COLO668 (cell line): Measurements from ENCODE around the gene RBMS3.

ENCODE experiments used
- DNase-seq: peaks from one replicate; lab custom pipeline; 2025; ENCODE audit not compliant: unreplicated experiment; lab: John Stamatoyannopoulos, UW

Gene RBMS3

DNA sequence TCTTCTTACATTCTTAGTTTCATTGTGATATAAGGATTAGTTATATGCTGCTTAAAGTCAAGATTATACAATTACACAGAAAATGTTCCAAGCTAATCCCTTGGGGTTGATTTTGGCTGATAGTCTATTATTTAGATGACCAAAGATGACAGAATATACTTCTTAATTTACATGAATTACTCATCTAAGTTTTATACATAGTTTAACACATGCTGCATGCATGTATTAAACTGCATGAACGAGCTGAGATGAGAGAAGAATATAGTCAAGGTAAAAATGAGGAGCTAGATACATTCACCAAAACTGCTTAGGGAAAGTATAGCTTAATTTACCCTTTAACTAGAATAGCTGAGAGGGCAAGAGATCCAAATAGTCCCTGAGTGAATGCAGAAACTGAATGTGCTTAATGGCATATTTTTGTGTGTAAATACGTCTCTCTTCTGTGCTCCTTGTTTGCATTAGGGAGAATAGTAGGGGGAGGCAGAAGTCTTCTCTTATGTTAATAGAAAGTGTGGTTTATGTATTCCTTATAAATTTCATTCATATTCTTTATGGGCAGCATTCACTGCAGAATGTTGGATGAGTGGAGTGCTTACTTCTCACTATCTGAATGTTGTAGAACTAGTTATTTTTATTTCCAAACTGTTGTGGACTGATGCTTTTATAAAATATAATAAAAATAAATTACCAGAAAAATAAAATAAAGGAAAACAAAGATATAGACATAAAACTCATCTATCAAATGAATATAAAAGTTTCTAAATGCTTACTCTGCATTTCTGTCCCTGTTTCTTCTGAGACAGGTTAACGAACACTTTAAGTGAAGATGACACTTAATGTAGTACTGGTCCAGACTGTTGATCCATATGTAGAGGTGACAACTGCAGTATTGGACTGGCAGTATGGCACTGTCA lies 327.8 kb downstream of the RBMS3 start:
- DNase-seq, result no peak

- peak; percentile 13 for DNase-seq
Measured at GRCh38 chr3:29609328-29609811, 328.5 kb downstream of the RBMS3 start.

DNA sequence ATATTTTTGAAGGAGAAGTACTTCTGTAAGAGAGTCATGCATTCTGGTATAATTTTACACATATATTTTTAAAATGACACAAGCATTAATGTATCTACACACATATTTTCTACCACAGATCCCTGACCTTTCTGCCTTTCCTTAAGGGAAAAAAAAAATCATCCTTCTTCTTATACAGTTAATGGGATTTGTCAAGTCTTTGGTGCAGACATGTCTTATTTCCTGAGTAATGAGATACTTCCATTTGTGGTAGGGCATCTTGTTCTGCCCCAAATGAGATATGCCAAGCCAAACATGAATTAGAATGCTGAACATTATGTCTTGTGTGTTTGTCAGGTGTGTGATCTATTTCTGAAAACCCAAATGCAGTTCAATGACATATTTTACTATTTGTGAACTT lies 329.9 kb downstream of the RBMS3 start:
- no peak for DNase-seq

DNA sequence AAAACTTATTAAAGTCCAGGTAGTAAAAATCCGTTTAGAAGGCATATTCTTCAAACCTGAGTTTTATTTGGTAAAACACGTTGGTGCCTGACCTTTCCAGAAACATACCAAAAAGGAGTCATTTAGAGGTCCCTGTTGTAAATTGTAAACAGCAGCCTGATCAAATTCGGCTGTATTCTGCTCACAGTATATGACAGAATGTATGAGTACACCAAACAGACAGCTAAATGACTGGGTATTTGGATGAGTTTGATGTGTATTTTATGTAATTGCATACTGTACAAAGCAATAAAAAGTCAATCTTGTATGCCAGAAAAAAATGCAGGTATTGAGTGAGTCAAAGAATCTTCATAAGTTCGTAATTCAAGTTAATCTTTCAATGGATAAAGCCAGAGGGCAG lies 330.4 kb downstream of the RBMS3 start:
- DNase-seq, result no peak

DNA sequence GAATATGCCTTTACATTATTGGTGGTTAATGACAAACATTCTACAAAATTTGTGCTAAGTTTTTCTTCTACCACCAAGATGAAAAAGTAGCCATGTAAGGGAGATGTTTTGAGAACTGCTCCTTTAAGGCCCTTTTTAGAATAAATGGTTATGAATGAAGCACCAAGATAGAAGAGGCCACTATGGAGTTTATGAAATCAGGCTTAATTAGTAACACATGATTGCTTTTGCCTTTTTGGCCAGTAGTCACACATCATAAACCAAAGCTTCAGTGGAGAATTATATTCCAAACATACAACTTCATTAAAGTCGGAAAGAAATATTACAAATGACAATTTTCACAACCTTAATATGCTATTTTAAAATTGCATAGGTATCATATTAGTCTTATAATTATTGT lies 331.7 kb downstream of the RBMS3 start:
- DNase-seq, result no peak

GRCh38 chr3:29614954-29615353 lies 334.1 kb downstream of the RBMS3 start:
- no peak for DNase-seq

DNA sequence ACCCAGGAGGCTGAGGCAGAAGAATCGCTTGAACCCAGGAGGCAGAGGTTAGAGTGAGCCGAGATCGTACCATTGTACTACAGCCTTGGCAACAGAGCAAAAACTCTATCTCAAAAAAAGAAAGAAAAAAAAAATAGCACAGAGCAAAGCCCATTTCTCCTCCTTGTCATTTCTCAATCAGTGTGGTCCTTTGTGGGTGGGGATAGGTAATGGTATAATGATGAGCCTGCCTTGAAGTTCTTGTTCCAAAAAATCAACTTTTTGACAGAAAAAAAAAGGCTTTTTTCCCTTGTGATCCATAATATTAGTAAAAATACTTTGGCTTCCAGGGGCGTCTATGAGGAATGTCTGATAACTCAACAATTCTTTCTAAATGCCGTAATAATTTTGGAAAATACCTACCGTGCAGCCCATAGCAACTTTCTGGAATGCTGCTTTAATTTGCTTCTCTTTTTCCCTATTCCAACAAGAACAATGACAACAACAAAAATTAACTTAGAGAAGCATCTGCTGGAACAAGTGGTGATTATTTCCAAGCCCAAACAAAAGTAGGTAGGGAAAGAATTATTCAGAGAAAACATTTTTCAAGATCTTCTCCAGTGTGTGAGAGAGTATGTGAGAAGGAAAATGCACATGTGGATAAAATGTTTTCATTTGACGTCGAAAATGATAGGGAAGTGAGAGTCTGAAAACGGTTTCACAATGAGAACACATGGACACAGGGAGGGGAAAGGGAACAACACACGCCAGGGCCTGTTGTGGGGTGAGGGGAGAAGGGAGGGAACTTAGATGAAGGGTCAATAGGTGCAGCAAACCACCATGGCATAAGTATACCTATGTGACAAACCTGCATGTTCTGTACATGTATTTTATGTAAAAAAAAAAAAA lies 337.8 kb downstream of the RBMS3 start:
- no peak for DNase-seq

DNA sequence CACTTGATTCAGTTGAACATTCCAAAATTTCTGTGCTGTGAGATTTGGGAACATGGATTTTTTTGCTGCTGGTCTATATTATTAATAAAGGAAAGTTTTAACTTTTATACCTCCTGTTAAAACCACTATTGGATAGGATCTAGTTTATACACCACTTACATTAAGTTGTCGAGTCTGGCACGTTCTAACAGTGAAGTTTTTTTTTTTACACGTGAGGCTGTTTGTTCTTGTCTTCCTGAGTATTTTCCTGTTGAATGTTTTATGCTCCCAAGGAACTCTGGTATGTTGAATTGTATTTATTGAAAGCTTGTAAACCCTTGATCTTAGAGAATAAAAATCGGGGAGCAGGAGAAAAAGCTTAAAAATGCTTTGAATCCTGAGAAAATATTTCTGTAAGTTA lies 338.8 kb downstream of the RBMS3 start:
- no peak for DNase-seq

DNA sequence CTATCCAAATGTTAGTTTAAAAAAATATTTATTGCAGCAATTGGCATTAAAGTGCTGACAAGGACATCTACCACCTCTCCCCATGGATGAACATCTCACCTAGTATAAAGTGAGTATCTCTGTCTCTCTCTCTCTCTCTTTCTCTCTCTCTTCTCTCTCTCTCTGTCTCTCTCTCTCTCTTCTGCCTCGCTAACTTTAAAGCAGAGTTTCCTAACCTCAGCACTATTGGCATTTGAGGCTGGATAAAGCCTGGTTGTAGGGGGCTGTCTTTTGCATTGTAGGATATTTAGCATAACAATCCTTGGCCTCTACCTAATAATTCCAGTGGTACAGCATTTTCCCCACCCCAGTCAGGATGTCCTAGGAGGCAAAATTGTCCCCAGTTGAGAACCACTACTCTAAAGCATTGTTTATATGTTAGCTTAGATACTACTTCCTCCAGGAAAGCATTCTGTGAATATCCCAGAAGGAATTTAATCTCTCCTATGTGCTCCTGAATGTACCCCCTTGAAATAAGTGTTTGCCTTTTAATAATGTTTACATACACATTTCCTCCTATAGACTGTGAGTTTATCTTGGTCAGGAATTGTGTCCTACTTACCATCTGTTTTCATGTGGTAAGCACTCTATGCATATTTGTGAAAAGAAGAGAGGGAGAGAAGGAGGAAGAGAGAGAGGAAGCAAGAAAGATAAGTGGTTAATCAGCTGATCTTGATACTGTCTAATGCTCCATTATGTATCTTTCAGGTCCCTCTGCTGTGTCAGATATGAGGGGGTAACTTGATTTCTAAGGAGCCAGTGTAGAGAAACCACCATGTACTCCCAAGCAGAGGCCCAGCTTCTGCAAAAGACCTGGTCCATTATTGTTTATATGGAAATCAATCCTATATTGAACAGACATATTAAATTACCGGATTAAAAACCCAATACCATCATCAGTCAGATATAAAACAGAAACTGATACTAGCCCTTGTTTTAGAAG lies 346.6 kb downstream of the RBMS3 start:
- no peak for DNase-seq

- DNase-seq, result no peak
Measured at GRCh38 chr3:29628795-29629194, 347.9 kb downstream of the RBMS3 start.

GRCh38 chr3:29635888-29636287 lies 355.0 kb downstream of the RBMS3 start:
- no peak for DNase-seq

DNA sequence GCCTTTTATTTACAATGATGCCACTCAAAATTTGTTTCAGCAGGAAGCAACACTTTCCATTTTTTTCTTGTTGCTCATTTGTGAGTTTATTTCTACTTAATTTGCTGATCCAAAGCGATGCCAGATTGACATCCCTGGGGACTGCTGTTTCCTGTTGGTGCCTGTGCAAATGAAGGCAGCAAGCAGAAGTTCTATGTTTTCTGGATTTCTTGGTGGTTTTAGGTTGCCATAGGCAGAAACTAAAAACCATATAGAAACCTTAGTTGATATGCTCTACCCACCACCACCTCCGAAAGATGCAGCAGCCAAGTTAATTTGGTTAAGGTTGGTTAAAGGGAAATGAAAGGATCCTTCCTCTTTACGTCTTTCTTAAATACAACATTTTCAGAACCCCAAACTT lies 356.2 kb downstream of the RBMS3 start:
- no peak for DNase-seq

GRCh38 chr3:29639578-29640290 lies 358.9 kb downstream of the RBMS3 start:
- DNase-seq, result no peak

DNA sequence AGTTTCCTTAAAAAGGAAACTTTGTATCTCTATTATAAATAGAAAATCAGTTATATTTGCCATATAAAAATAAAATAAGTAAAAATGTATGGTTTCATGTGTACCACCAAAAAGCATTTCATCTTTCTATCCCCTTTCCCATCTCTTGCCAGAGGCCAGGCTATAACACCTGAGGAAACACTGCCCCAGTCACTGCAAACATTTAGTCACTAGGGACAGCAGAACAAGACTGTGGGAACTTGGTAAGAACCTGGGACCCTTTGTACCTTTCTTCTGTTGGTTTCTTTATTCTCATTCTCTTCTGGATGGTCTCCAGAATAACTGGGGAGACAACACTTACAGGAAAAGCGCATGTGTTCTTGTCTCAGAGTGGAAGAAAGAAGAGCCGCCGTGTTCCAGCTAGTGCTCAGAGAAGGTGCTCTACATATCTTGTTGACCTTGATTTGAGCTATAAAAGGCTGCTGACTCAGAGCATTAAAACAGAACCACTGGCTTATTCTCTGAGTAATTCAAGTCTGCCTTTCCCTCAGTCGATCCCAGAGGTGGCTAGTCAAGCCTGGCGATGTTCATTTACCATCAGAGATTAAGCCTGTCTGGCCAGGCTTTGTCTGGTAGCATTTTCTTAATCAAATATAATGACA lies 361.6 kb downstream of the RBMS3 start:
- DNase-seq, result no peak

DNA sequence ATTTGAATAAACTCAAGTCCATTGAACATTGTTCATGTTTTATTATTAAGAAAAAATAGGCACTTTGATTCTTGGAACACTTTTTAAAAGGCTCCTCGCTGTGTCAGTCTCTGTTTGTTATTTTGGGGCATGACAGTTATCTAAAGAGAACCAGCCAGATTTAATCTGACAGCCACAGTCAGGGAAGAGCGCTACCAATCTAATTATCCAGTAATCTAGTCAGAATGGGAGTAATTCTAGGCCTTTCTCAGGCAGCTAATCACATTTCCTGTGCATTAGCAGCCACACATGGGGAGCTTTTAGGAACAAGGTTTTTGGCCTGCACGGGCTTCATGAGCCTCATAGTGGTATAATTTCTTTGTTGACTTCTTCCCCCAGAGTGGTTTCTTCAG lies 362.2 kb downstream of the RBMS3 start:
- no peak for DNase-seq

GRCh38 chr3:29644261-29644660 lies 363.4 kb downstream of the RBMS3 start:
- no peak for DNase-seq

- DNase-seq, result no peak
Measured at GRCh38 chr3:29644956-29645636, 364.2 kb downstream of the RBMS3 start.

DNA sequence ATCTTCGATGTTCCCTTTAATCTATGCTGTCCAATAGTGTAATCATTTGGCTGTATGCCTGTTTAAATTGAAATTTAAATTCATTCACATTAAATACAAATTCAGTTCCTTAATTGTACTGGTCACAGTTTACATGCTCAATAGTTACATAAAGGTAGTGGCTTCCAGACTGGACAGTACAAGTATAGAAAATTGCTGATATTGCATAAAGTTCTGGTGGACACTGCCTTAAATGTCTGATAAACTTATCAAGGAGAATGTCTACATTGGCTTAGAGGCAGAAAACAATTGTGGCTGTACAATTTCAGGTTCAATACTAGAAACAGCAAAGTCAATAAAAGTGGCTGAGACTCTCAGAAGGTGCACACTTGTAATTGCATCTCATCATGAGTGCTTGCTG lies 365.2 kb downstream of the RBMS3 start:
- no peak for DNase-seq
